MM.1S (cell line): ENCODE results near the gene HOXB6.

Experiments
- EZH2 ChIP-seq: fragments of 300-600 bp; sonication (generic); optimal IDR thresholded peaks from 2 replicates; pipeline ENCODE3; 2017; ENCODE audit warnings: low read depth, mild to moderate bottlenecking, antibody characterized with exemption, low read length, mixed read lengths
- EZH2phosphoT487 ChIP-seq: fragments of 300-600 bp; sonication (generic); IDR thresholded peaks from 2 replicates; pipeline ENCODE4 v1.6.1; 2018; ENCODE audit warnings: antibody characterized with exemption, low read length
- TF ChIP-seq, protein P1 (sequence below): fragments of 300-600 bp; sonication (generic); IDR thresholded peaks from 2 replicates; pipeline ENCODE4 v1.5.1; 2016; ENCODE audit warnings: antibody characterized with exemption, low read length, mixed read lengths

DNA sequence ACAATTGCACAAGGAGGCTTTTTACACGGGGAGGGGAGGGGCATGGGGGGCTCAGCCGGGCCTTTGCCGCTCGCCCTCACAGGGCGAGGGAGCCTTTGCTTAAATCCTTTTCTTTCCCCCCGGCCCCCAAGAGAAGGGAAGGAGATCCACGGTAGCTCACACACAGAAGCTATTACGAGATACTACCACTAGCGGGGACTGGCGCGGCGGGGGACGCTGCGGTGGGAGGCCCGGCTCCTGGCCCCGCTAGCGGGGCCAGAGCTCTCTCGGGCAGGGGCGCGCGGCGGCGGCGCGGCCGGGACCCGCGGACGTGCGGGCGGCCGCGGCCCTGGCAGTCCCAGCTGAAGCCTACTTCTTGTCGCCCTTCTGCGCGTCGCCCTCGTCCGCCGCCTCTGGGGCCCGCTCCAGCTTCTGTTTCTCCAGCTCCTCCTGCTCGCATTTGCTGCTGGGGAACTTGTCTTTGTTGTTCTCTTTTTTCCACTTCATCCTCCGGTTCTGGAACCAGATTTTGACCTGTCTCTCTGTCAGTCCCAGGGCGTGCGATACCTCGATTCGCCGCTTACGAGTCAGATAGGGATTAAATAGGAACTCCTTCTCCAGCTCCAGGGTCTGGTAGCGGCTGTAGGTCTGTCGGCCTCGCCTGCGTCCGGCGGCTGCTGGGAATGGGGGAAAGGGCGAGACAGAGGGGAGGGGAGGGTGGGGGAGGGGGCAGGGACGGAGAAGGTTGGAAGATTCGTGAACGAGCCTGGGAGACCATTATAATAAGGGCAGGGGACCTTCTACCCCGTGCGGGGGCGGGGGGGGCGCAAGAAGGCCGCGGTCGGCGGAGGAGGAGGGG is 8.3 kb upstream of the HOXB6 start:
- TF ChIP-seq, protein P1, sequence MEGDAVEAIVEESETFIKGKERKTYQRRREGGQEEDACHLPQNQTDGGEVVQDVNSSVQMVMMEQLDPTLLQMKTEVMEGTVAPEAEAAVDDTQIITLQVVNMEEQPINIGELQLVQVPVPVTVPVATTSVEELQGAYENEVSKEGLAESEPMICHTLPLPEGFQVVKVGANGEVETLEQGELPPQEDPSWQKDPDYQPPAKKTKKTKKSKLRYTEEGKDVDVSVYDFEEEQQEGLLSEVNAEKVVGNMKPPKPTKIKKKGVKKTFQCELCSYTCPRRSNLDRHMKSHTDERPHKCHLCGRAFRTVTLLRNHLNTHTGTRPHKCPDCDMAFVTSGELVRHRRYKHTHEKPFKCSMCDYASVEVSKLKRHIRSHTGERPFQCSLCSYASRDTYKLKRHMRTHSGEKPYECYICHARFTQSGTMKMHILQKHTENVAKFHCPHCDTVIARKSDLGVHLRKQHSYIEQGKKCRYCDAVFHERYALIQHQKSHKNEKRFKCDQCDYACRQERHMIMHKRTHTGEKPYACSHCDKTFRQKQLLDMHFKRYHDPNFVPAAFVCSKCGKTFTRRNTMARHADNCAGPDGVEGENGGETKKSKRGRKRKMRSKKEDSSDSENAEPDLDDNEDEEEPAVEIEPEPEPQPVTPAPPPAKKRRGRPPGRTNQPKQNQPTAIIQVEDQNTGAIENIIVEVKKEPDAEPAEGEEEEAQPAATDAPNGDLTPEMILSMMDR, result peak; percentile 20
- TF ChIP-seq EZH2phosphoT487 (no peak), EZH2 (no peak)
